SK-MEL-5 (cell line): ENCODE measurements around the gene UBXN7. TPM values are rescaled to one million over a fixed set of nuclear protein-coding genes. Genes with fewer than 3 reads are reported as not detected.
"Not testable (repeated sequence)": the region's sequence is repeated elsewhere in the genome, so short reads cannot be mapped to it uniquely, and the experiment has no call there.

Experiments used
- DNase-seq: peaks from one replicate; pipeline ENCODE4 v3.0.0-alpha.2; 2016; ENCODE audit warnings: low read depth, low spot score
- in situ Hi-C: cut with HindIII; loops from 2 replicates; pipeline ENCODE4 v1.10.0; 2016; ENCODE audit warnings: low sequenced_read_pairs, high pct_unique_total_duplicates, low pct_unique_long_range_greater_than_20kb
- total RNA-seq: library from RNA; depleted of rRNA; stranded (reverse); fragments of >200 nt; shearing (Covaris generic); gene quantifications from 2 replicates; pipeline ENCODE4 v1.2.3, GENCODE V29; 2014

UBXN7 gene
- total RNA-seq, 1 experiment from 2014 or later: 10.0 TPM

- in situ Hi-C loops: no loop called here
These were observed 93.2 kb downstream of the UBXN7 start for GRCh38 chr3:196339044-196339443.

DNA sequence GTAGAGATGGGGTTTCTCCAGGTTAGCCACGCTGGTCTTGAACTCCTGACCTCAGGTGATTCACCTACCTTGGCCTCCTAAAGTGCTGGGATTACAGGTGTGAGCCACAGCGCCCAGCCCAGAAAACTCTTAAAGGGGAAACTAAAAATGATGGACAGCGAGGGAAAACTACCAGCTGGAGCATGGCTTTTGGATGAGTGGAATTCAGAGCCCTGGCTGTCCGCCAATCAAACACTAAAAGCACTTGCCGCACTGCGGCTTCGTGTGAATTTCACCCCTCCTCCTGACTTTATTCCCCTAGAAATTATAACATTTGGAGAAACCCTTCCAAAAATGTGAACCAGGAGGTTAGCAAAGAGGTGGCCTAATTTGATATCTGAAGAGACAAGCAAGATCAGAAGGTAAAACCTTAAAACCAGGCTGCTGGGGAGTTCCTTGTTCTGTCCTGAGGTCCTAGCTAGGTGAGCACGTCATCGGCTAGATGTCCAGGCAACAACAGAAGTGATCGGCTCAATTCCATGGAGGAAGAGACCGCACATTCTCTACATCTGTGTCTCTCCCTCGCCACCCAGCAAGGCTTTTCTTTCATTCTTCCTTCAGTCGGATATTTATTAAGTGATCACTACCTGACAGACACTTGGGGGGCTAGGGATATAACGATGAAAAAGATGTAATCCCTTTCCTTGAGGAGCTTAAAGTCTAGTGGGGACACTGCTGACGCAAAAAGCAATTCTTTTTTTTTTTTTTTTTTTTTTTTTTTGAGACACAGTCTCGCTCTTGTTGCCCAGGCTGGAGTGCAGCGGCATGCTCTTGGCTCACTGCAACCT is 95.7 kb downstream of the UBXN7 start:
- no peak for DNase-seq
- in situ Hi-C loops: no loop called here

More at GRCh38 chr3:196339044-196339443, 93.2 kb downstream of the UBXN7 start:
- no peak for DNase-seq

GRCh38 chr3:196335503-196335948 is 96.7 kb downstream of the UBXN7 start:
- no peak for DNase-seq
- in situ Hi-C loops: no loop called here

DNA sequence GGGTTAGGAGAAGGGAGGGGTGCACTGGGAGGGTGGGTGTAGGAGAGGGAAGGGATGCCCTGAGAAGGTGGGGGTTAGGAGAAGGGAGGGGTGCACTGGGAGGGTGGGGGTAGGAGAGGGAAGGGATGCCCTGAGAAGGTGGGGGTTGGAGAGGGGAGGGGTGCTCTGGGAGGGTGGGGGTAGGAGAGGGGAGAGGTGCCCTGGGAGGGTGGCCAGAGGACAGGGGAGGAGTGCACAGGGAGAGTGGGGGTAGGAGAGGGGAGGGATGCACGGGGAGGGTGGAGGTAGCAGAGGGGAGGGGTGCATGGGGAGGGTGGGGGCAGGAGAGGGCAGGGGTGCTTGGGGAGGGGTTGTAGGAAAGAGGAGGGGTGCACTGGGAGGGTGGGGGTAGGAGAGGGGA is 97.2 kb downstream of the UBXN7 start:
- DNase-seq: no peak
- in situ Hi-C loops: no loop called here

- in situ Hi-C loops: no loop called here
- no peak for DNase-seq
These were observed 100.1 kb downstream of the UBXN7 start for GRCh38 chr3:196332168-196332567.

GRCh38 chr3:196327405-196327804 is 104.8 kb downstream of the UBXN7 start:
- no peak for DNase-seq
- in situ Hi-C loops: no loop called here

GRCh38 chr3:196326936-196327335 is 105.3 kb downstream of the UBXN7 start:
- DNase-seq: no peak
- in situ Hi-C loops: no loop called here

- DNase-seq: peak; percentile 30
- in situ Hi-C loops: no loop called here
These were observed 108.5 kb downstream of the UBXN7 start for GRCh38 chr3:196323691-196324090.

GRCh38 chr3:196323016-196323415 is 109.2 kb downstream of the UBXN7 start:
- in situ Hi-C loops: no loop called here
- no peak for DNase-seq

GRCh38 chr3:196321162-196321561 is 111.1 kb downstream of the UBXN7 start:
- in situ Hi-C loops: no loop called here

DNA sequence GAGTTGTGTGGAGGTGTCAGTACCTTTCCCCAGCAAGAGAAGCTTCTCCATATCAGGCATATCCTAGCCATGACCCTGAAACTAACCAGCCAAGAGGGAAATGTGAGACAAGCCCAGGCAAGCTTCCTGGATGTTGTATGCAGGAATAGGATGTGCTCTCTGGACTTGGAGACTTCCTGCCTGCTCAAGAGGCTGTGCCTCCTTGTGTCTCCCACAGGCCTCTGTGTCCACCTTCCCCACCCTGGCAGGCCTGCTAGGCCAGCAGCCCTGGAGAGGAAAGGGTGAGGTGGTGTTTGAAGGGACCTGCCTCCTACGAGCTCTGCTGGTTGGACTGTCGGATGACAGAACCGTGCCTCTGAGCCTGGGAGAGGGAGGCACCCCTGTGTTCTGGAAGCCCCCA is 112.1 kb downstream of the UBXN7 start:
- in situ Hi-C loops: no loop called here
- no peak for DNase-seq

More at GRCh38 chr3:196321162-196321561, 111.1 kb downstream of the UBXN7 start:
- DNase-seq: no peak

GRCh38 chr3:196317687-196318467 is 114.3 kb downstream of the UBXN7 start, which contains the start of gene DYNLT2B:
Gene DYNLT2B, minus strand, starts transcription at chr3:196318240. Its CDS starts 88 bp downstream, at chr3:196318152.
- peak; percentile 87 for DNase-seq
- in situ Hi-C loops: no loop called here

- DNase-seq, in situ Hi-C loops: not testable (repeated sequence)
These were observed 115.2 kb downstream of the UBXN7 start for GRCh38 chr3:196316799-196317686.

DNA sequence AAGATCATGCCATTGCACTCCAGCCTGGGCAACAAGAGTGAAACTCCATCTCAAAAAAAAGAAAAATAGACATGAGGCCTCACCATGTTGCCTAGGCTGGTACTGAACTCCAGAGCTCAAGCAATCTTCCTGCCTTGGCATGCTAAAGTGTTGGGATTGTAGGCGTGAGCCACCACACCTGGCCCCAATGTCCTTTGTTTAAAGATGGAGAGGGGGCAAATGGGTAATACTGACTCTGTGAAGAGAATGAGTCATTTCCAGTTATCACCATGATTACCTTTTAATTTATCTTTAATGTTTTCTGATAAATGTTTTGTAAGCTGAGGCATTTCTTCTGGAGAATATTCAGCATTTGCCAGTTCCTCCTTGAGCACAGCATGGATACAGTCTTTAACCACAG is 116.4 kb downstream of the UBXN7 start:
- in situ Hi-C loops: no loop called here
- no peak for DNase-seq

DNA sequence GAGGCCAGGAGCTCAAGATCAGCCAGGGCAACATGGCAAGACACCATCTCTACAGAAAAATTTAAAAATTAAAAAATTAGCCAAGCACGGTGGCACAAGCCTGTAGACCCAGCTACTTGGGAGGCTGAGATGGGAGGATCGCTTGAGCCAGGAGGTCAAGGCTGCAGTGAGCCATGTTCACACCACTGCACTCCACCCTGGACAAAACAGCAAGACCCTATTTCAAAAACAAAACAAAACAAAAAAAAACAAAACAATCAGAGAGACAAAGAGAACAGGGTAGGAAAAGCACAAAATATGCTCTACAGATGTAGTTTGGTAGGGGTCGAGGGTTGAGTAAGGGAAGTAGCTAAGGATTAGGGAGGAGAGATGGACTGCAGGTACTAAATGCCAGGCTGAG is 117.6 kb downstream of the UBXN7 start:
- no peak for DNase-seq
- in situ Hi-C loops: no loop called here

- DNase-seq, in situ Hi-C loops: not testable (repeated sequence)
These were observed 118.1 kb downstream of the UBXN7 start for GRCh38 chr3:196314086-196314485.

DNA sequence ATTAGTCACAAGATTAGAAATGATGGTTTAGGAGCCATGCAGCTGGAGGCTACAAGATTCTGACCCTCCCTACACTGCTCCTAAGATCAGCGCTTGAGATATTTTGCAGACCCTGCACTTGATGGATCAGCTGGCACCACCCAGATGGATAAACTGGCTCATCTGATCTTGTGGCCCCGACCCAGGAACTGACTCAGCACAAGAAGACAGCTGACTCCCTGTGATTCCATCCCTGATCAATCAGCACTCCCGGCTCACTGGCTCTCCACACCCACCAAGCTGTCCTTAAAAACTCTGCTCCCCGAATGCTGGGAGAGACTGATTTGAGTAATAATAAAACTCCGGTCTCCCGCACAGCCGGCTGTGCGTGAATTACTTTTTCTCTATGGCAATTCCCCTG is 129.3 kb downstream of the UBXN7 start:
- in situ Hi-C loops, DNase-seq: not testable (repeated sequence)

DNA sequence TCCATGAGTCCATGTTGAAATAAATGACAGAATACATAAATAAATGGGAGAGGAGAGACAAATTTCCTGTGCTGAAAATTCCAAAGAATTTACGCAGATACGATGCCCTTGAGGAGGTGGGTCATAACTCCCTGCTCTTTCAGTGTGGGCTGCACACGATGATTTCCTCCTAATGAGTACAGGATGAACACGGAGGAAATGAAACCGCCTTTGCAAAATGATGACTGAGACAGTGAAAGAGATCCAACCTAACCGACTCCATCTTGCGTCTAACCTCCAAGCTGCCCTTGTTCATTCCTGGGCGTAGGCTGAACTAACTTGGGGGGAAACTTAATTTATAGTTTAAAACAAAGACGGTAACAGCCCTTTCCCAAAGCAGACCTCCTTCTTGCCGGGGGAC is 129.7 kb downstream of the UBXN7 start:
- in situ Hi-C loops: not testable (repeated sequence)

More for the DNA sequence above, 129.7 kb downstream of the UBXN7 start:
- DNase-seq: not testable (repeated sequence)
